Stomach (tissue), 19 donors: ENCODE data around the gene ATP5F1E. TPM values are rescaled to one million over a fixed set of nuclear protein-coding genes. Genes with fewer than 3 reads are reported as not detected.

Experiments
- DNase-seq, 2 donors: peaks; one replicate each; pipeline versions ENCODE4 v3.0.0 to v3.0.0-alpha.2; 2013 to 2019
- H3K27ac ChIP-seq, 5 donors: fragments of 200-600 bp in 4 of 5; sonication (generic) in 4 of 5; one replicate each; pipeline ENCODE4 v1.5.1; 2013 to 2019; ENCODE audit warnings: mild to moderate bottlenecking in 1 of 5, moderate library complexity in 1 of 5
- H3K27me3 ChIP-seq, 3 donors: fragments of 200-600 bp; sonication (generic); one replicate each; pipeline ENCODE4 v1.5.1; 2017 to 2019; ENCODE audit warnings: mixed run types in 1 of 3
- H3K36me3 ChIP-seq, 4 donors: fragments of 200-600 bp; sonication (generic); 1 replicate in 3 of 4; 2 replicates in 1 of 4; pipeline ENCODE4 v1.5.1; 2016 to 2019
- H3K4me1 ChIP-seq, 4 donors: fragments of 200-600 bp; sonication (generic); one replicate each; pipeline ENCODE4 v1.5.1; 2016 to 2019
- H3K4me3 ChIP-seq, 4 donors: fragments of 200-600 bp; sonication (generic) in 3 of 4; one replicate each; pipeline ENCODE4 v1.5.1; 2016 to 2019; ENCODE audit warnings: mild to moderate bottlenecking in 1 of 4
- H3K9me3 ChIP-seq, 4 donors: fragments of 200-600 bp; sonication (generic); one replicate each; pipeline ENCODE4 v1.5.1; 2016 to 2019
- CTCF ChIP-seq, 7 experiments: fragments of 450-650 bp in 4 of 7; fragments of 200-600 bp in 3 of 7; sonication (generic) in 3 of 7; IDR thresholded peaks; one replicate each; pipeline ENCODE4 v1.5.1; 2016 to 2019; ENCODE audit warnings: antibody characterized with exemption in 7 of 7, control low read depth in 2 of 7, mild to moderate bottlenecking in 1 of 7
- EP300 ChIP-seq: sonication (generic); formaldehyde crosslinking; IDR thresholded peaks from one replicate; pipeline ENCODE4 v1.6.1; 2017; ENCODE audit warnings: antibody characterized with exemption
- POLR2A ChIP-seq, 4 donors: fragments of 450-650 bp; IDR thresholded peaks; one replicate each; pipeline ENCODE4 v1.6.1; 2016; ENCODE audit warnings: antibody characterized with exemption in 4 of 4, control low read depth in 2 of 4, mild to moderate bottlenecking in 1 of 4, moderate library complexity in 1 of 4
- POLR2AphosphoS5 ChIP-seq, 3 donors: sonication (generic); formaldehyde crosslinking; IDR thresholded peaks; one replicate each; pipeline ENCODE4 v1.6.1; 2016; ENCODE audit warnings: antibody characterized with exemption in 3 of 3
- WGBS, 5 donors: extraction: QIAGEN DNeasy Blood & Tissue Kit in 3 of 5; methylation state at CpG; one replicate each; pipeline versions ENCODE4 v1.1.5 to v1.1.7; 2013 to 2018; 5-methylcytosine and 5-hydroxymethylcytosine counted together
- intact Hi-C: fragments of 100-400 bp; cut with DNase I; formaldehyde crosslinking; loops from one replicate; pipeline ENCODE4 v1.15.1; 2023; ENCODE audit warnings: low total_unique reads
- long read RNA-seq, 10 donors: transcript quantifications; one replicate each; lab custom pipeline, GENCODE V29; 2026
- polyA plus RNA-seq, 3 donors: library from polyadenylated mRNA; stranded (reverse); fragments of 200-250 nt; gene quantifications; one replicate each; pipeline ENCODE4 v1.2.3, GENCODE V29; 2013
- total RNA-seq, 5 donors: library from RNA; depleted of rRNA; stranded (reverse); fragments of >200 nt; gene quantifications; one replicate each; pipeline versions ENCODE4 v1.1.0 to v1.2.3, GENCODE V29; 2014 to 2016
- donor health status: healthy with polysubstance abuse.
- donor health status: Bipolar disorder and iron deficiency.
- donor health status: healthy.

The ATP5F1E gene
- 100 to 1,000 TPM in 1 of 5 donors, 10 to 100 TPM in 4; 20.4 to 101 (median 27.4) TPM for total RNA-seq
- 10 to 100 TPM; 56.4 to 78.5 (median 71.5) TPM for polyA plus RNA-seq
- long read RNA-seq, donor 1, transcript ATP5F1E-201 (3 exons, 3,665 nt), result major isoform, 250 of 264 reads
- long read RNA-seq, donor 1, partial matches to known transcripts, result 11 of 264 reads
- long read RNA-seq, donor 1, other reads (novel, unspliced or antisense), result 0 of 264 reads
- long read RNA-seq, donor 2, transcript ATP5F1E-201 (3 exons, 3,665 nt), result major isoform, 295 of 314 reads
- long read RNA-seq, donor 2, transcript ATP5F1E-202 (2 exons, 1,878 nt), result minor isoform, 5 of 314 reads
- long read RNA-seq, donor 2, partial matches to known transcripts, result 14 of 314 reads
- long read RNA-seq, donor 2, other reads (novel, unspliced or antisense), result 0 of 314 reads
- long read RNA-seq, donor 3, transcript ATP5F1E-202 (2 exons, 1,878 nt), result minor isoform, 7 of 303 reads
- long read RNA-seq, donor 3, transcript ATP5F1E-201 (3 exons, 3,665 nt), result major isoform, 272 of 303 reads
- long read RNA-seq, donor 3, partial matches to known transcripts, result 24 of 303 reads
- long read RNA-seq, donor 3, other reads (novel, unspliced or antisense), result 0 of 303 reads
- long read RNA-seq, donor 4, transcript ATP5F1E-201 (3 exons, 3,665 nt), result major isoform, 40 of 40 reads
- long read RNA-seq, donor 4, partial matches to known transcripts, result 0 of 40 reads
- long read RNA-seq, donor 4, other reads (novel, unspliced or antisense), result 0 of 40 reads
- long read RNA-seq, donor 5, transcript ATP5F1E-201 (3 exons, 3,665 nt), result major isoform, 364 of 377 reads
- long read RNA-seq, donor 5, partial matches to known transcripts, result 9 of 377 reads
- long read RNA-seq, donor 5, other reads (novel, unspliced or antisense), result 0 of 377 reads
- long read RNA-seq, donor 6, transcript ATP5F1E-201 (3 exons, 3,665 nt), result major isoform, 777 of 823 reads
- long read RNA-seq, donor 6, transcript ATP5F1E-202 (2 exons, 1,878 nt), result minor isoform, 8 of 823 reads
- long read RNA-seq, donor 6, partial matches to known transcripts, result 38 of 823 reads
- long read RNA-seq, donor 6, other reads (novel, unspliced or antisense), result 0 of 823 reads
- long read RNA-seq, donor 7, transcript ATP5F1E-201 (3 exons, 3,665 nt), result major isoform, 582 of 637 reads
- long read RNA-seq, donor 7, transcript ATP5F1E-202 (2 exons, 1,878 nt), result minor isoform, 8 of 637 reads
- long read RNA-seq, donor 7, partial matches to known transcripts, result 47 of 637 reads
- long read RNA-seq, donor 7, other reads (novel, unspliced or antisense), result 0 of 637 reads
- long read RNA-seq, donor 8, transcript ATP5F1E-202 (2 exons, 1,878 nt), result minor isoform, 13 of 484 reads
- long read RNA-seq, donor 8, transcript ATP5F1E-201 (3 exons, 3,665 nt), result major isoform, 451 of 484 reads
- long read RNA-seq, donor 8, partial matches to known transcripts, result 20 of 484 reads
- long read RNA-seq, donor 8, other reads (novel, unspliced or antisense), result 0 of 484 reads
- long read RNA-seq, donor 9, transcript ATP5F1E-202 (2 exons, 1,878 nt), result minor isoform, 16 of 558 reads
- long read RNA-seq, donor 9, transcript ATP5F1E-201 (3 exons, 3,665 nt), result major isoform, 483 of 558 reads
- long read RNA-seq, donor 9, partial matches to known transcripts, result 59 of 558 reads
- long read RNA-seq, donor 9, other reads (novel, unspliced or antisense), result 0 of 558 reads
- long read RNA-seq, donor 10, transcript ATP5F1E-201 (3 exons, 3,665 nt), result major isoform, 185 of 194 reads
- long read RNA-seq, donor 10, partial matches to known transcripts, result 8 of 194 reads
- long read RNA-seq, donor 10, other reads (novel, unspliced or antisense), result 0 of 194 reads

GRCh38 chr20:59032023-59032712 lies at the start of gene ATP5F1E:
ATP5F1E (minus strand) TSS chr20:59032335; CDS start chr20:59032251, 84 bp downstream.
- no peaks in the 10 kb centered on the region for H3K9me3 ChIP-seq
- peaks cover 32 to 52% (median 48%) of the 10 kb centered on the region in 4 donors for H3K4me1 ChIP-seq
- intact Hi-C loops, result no loop called here
- TF ChIP-seq EP300 (no peak), CTCF (IDR thresholded peaks at IDR 0.05) (no peak), POLR2A (IDR thresholded peaks at IDR 0.05) (peak in 2 of 4 donors; percentile 43 to 73), POLR2AphosphoS5 (IDR thresholded peaks at IDR 0.05) (peak; percentile 33 to 96 (median 92))
- peaks cover 30 to 66% (median 59%) of the 10 kb centered on the region in 4 donors for H3K36me3 ChIP-seq
- peak within 1 kb of the TSS; percentile 78 to 85 (median 82) for H3K4me3 ChIP-seq
- H3K27ac ChIP-seq, result peak within 1 kb of the TSS; percentile 88 to 94 (median 91)
- 0 to 1% (median 1%) methylated on average over 37 to 86 of the region's 86 CpGs for WGBS, 5 donors
- H3K27me3 ChIP-seq, result no peaks in the 10 kb centered on the region
- peak; percentile 97 to 99 for DNase-seq

- no peaks in the 10 kb centered on the region for H3K9me3 ChIP-seq
- no peaks in the 10 kb centered on the region for H3K36me3 ChIP-seq
- DNase-seq, result no peak
- H3K27ac ChIP-seq, result no peak overlapping the region
- 31 to 46% (median 33%) methylated on average over 3 of the region's 3 CpGs for WGBS, 5 donors
- intact Hi-C loops, result no loop called here
- H3K4me1 ChIP-seq, result peaks cover 0 to 3% (median 0%) of the 10 kb centered on the region in 4 donors
- H3K4me3 ChIP-seq, result no peak overlapping the region
- peaks cover 0 to 43% (median 6%) of the 10 kb centered on the region in 3 donors for H3K27me3 ChIP-seq
- no peak for TF ChIP-seq EP300
- no peak for TF ChIP-seq POLR2A (IDR thresholded peaks at IDR 0.05)
- TF ChIP-seq CTCF (IDR thresholded peaks at IDR 0.05), result no peak
- TF ChIP-seq POLR2AphosphoS5 (IDR thresholded peaks at IDR 0.05), result no peak
Measured at GRCh38 chr20:59081036-59081435, 48.9 kb upstream of the ATP5F1E start.

GRCh38 chr20:59078231-59078630 lies 46.1 kb upstream of the ATP5F1E start:
- intact Hi-C loops, result no loop called here
- Histone ChIP-seq H3K4me1 (no peaks in the 10 kb centered on the region), H3K9me3 (no peaks in the 10 kb centered on the region), H3K36me3 (no peaks in the 10 kb centered on the region), H3K4me3 (no peak overlapping the region), H3K27ac (no peak overlapping the region), H3K27me3 (peaks cover 0 to 43% (median 6%) of the 10 kb centered on the region in 3 donors)
- no peak for DNase-seq
- 72 to 78% (median 76%) methylated on average over 5 of the region's 5 CpGs for WGBS, 5 donors
- TF ChIP-seq POLR2A (IDR thresholded peaks at IDR 0.05) (no peak), EP300 (no peak), CTCF (IDR thresholded peaks at IDR 0.05) (no peak)
